IgD-negative memory B cell (primary cell): ENCODE measurements around the gene APOL4. TPM values are rescaled to one million over a fixed set of nuclear protein-coding genes. Genes with fewer than 3 reads are reported as not detected.
"Not testable (repeated sequence)": the region's sequence is repeated elsewhere in the genome, so short reads cannot be mapped to it uniquely, and the experiment has no call there.

Experiments
- H3K27ac Mint-ChIP-seq, 3 donors: one replicate each; pipeline ENCODE4 v1.8.0; 2020 to 2022; ENCODE audit warnings: mild to moderate bottlenecking in 3 of 3, mixed read lengths in 3 of 3, moderate library complexity in 1 of 3
- H3K27me3 Mint-ChIP-seq: one replicate; pipeline ENCODE4 v1.8.0; 2021; ENCODE audit warnings: mixed read lengths
- H3K36me3 Mint-ChIP-seq: one replicate; pipeline ENCODE4 v1.8.0; 2020; ENCODE audit warnings: mild to moderate bottlenecking, mixed read lengths
- H3K4me1 Mint-ChIP-seq, 3 donors: one replicate each; pipeline ENCODE4 v1.8.0; 2020 to 2022; ENCODE audit warnings: mixed read lengths in 3 of 3, mild to moderate bottlenecking in 1 of 3
- H3K4me3 Mint-ChIP-seq, 4 donors: one replicate each; pipeline ENCODE4 v1.8.0; 2020 to 2022; ENCODE audit warnings: mild to moderate bottlenecking in 4 of 4, mixed read lengths in 4 of 4, moderate library complexity in 3 of 4
- H3K9me3 Mint-ChIP-seq, 3 donors: one replicate each; pipeline ENCODE4 v1.8.0; 2020 to 2021; ENCODE audit warnings: mixed read lengths in 3 of 3, mild to moderate bottlenecking in 1 of 3
- polyA plus RNA-seq: library from polyadenylated mRNA; unstranded; fragments of 300-500 nt; fragmentation: Illumina TruSeq; gene quantifications from one replicate; pipeline ENCODE4 v1.2.3, GENCODE V29; 2021

APOL4 gene
- polyA plus RNA-seq = not detected

GRCh38 chr22:36201630-36202319 lies at the start of gene APOL4:
APOL4 (minus strand) TSS chr22:36201809; CDS start chr22:36201734, 75 bp downstream.
- H3K4me3 Mint-ChIP-seq = no peak within 1 kb of the TSS
- H3K27ac Mint-ChIP-seq = no peak within 1 kb of the TSS
- peaks cover 19% of the 10 kb centered on the region for H3K27me3 Mint-ChIP-seq
- no peaks in the 10 kb centered on the region for H3K36me3 Mint-ChIP-seq
- peaks cover 2 to 26% (median 12%) of the 10 kb centered on the region in 3 donors for H3K4me1 Mint-ChIP-seq
- H3K9me3 Mint-ChIP-seq = no peaks in the 10 kb centered on the region

GRCh38 chr22:36250292-36250960 lies 48.8 kb upstream of the APOL4 start:
- H3K27me3 Mint-ChIP-seq, H3K36me3 Mint-ChIP-seq: not testable (repeated sequence)
- H3K27ac Mint-ChIP-seq = peak overlapping the region; percentile 0 to 86 (median 59)
- H3K4me3 Mint-ChIP-seq = peak overlapping the region in 2 of 4 donors; percentile 9 to 80
- H3K4me1 Mint-ChIP-seq = peaks cover 13 to 28% (median 18%) of the 10 kb centered on the region in 3 donors
- peaks cover 0 to 16% (median 0%) of the 10 kb centered on the region in 3 donors for H3K9me3 Mint-ChIP-seq

GRCh38 chr22:36249160-36249559 lies 47.6 kb upstream of the APOL4 start:
- Mint-ChIP-seq H3K27ac (no peak overlapping the region), H3K27me3 (peaks cover 2% of the 10 kb centered on the region), H3K9me3 (peaks cover 0 to 16% (median 0%) of the 10 kb centered on the region in 3 donors), H3K4me3 (no peak overlapping the region), H3K36me3 (peaks cover 1% of the 10 kb centered on the region), H3K4me1 (peaks cover 13 to 26% (median 18%) of the 10 kb centered on the region in 3 donors)

GRCh38 chr22:36247955-36248354 lies 46.3 kb upstream of the APOL4 start:
- H3K4me1 Mint-ChIP-seq = peaks cover 3 to 14% (median 11%) of the 10 kb centered on the region in 3 donors
- peaks cover 0 to 16% (median 0%) of the 10 kb centered on the region in 3 donors for H3K9me3 Mint-ChIP-seq
- H3K27ac Mint-ChIP-seq = no peak overlapping the region
- H3K27me3 Mint-ChIP-seq = peaks cover 2% of the 10 kb centered on the region
- H3K36me3 Mint-ChIP-seq = peaks cover 1% of the 10 kb centered on the region
- H3K4me3 Mint-ChIP-seq = peak overlapping the region in 1 of 4 donors; percentile 11

GRCh38 chr22:36246718-36247117 lies 45.1 kb upstream of the APOL4 start:
- peaks cover 0 to 8% (median 6%) of the 10 kb centered on the region in 3 donors for H3K4me1 Mint-ChIP-seq
- peaks cover 0 to 16% (median 2%) of the 10 kb centered on the region in 3 donors for H3K9me3 Mint-ChIP-seq
- peaks cover 2% of the 10 kb centered on the region for H3K27me3 Mint-ChIP-seq
- H3K27ac Mint-ChIP-seq = no peak overlapping the region
- no peak overlapping the region for H3K4me3 Mint-ChIP-seq
- H3K36me3 Mint-ChIP-seq = no peaks in the 10 kb centered on the region

GRCh38 chr22:36245805-36246356 lies 44.3 kb upstream of the APOL4 start:
- Mint-ChIP-seq H3K4me1 (peaks cover 0 to 8% (median 3%) of the 10 kb centered on the region in 3 donors), H3K9me3 (peaks cover 0 to 16% (median 2%) of the 10 kb centered on the region in 3 donors), H3K36me3 (no peaks in the 10 kb centered on the region), H3K27ac (no peak overlapping the region), H3K4me3 (no peak overlapping the region), H3K27me3 (peaks cover 2% of the 10 kb centered on the region)

- Mint-ChIP-seq H3K9me3 (peaks cover 0 to 16% (median 2%) of the 10 kb centered on the region in 3 donors), H3K4me1 (peaks cover 0 to 4% (median 2%) of the 10 kb centered on the region in 3 donors), H3K27me3 (peaks cover 2% of the 10 kb centered on the region), H3K36me3 (no peaks in the 10 kb centered on the region), H3K4me3 (peak overlapping the region in 1 of 4 donors; percentile 19), H3K27ac (peak overlapping the region in 2 of 3 donors; percentile 47 to 53)
These were observed 43.1 kb upstream of the APOL4 start for GRCh38 chr22:36244522-36245391.

GRCh38 chr22:36243986-36244385 lies 42.4 kb upstream of the APOL4 start:
- H3K4me1 Mint-ChIP-seq = peaks cover 7 to 11% (median 10%) of the 10 kb centered on the region in 3 donors
- H3K9me3 Mint-ChIP-seq = peaks cover 0 to 13% (median 2%) of the 10 kb centered on the region in 3 donors
- H3K4me3 Mint-ChIP-seq = no peak overlapping the region
- no peaks in the 10 kb centered on the region for H3K36me3 Mint-ChIP-seq
- H3K27ac Mint-ChIP-seq = no peak overlapping the region
- peaks cover 2% of the 10 kb centered on the region for H3K27me3 Mint-ChIP-seq

GRCh38 chr22:36239401-36240171 lies 38.0 kb upstream of the APOL4 start, which contains the start of gene APOL2:
APOL2 (minus strand) TSS chr22:36239527; CDS start chr22:36233162, 6,365 bp downstream.
- peaks cover 0 to 2% (median 0%) of the 10 kb centered on the region in 3 donors for H3K9me3 Mint-ChIP-seq
- peaks cover 25 to 35% (median 35%) of the 10 kb centered on the region in 3 donors for H3K4me1 Mint-ChIP-seq
- peak within 1 kb of the TSS; percentile 78 to 99 (median 97) for H3K27ac Mint-ChIP-seq
- H3K4me3 Mint-ChIP-seq = peak within 1 kb of the TSS; percentile 92 to 99 (median 98)
- H3K27me3 Mint-ChIP-seq = no peaks in the 10 kb centered on the region
- H3K36me3 Mint-ChIP-seq = peaks cover 12% of the 10 kb centered on the region

GRCh38 chr22:36239150-36239400 lies 37.5 kb upstream of the APOL4 start:
- Mint-ChIP-seq H3K27ac (peak overlapping the region; percentile 78 to 99 (median 97)), H3K9me3 (peaks cover 0 to 2% (median 0%) of the 10 kb centered on the region in 3 donors), H3K4me3 (peak overlapping the region; percentile 92 to 99 (median 98)), H3K4me1 (peaks cover 30 to 37% (median 35%) of the 10 kb centered on the region in 3 donors), H3K36me3 (peaks cover 12% of the 10 kb centered on the region), H3K27me3 (no peaks in the 10 kb centered on the region)

- peaks cover 12% of the 10 kb centered on the region for H3K36me3 Mint-ChIP-seq
- H3K27ac Mint-ChIP-seq = peak overlapping the region; percentile 78 to 99 (median 97)
- H3K4me3 Mint-ChIP-seq = peak overlapping the region; percentile 92 to 99 (median 98)
- H3K4me1 Mint-ChIP-seq = peaks cover 36 to 41% (median 38%) of the 10 kb centered on the region in 3 donors
- H3K9me3 Mint-ChIP-seq = peaks cover 0 to 2% (median 0%) of the 10 kb centered on the region in 3 donors
- H3K27me3 Mint-ChIP-seq = no peaks in the 10 kb centered on the region
These were observed 37.0 kb upstream of the APOL4 start for GRCh38 chr22:36238373-36239149.

GRCh38 chr22:36237462-36238372 lies 36.1 kb upstream of the APOL4 start:
- Mint-ChIP-seq H3K4me1 (peaks cover 44 to 49% (median 45%) of the 10 kb centered on the region in 3 donors), H3K36me3 (peaks cover 12% of the 10 kb centered on the region)

More at GRCh38 chr22:36237462-36238372, 36.1 kb upstream of the APOL4 start:
- peak overlapping the region; percentile 92 to 99 (median 98) for H3K4me3 Mint-ChIP-seq
- H3K27me3 Mint-ChIP-seq = no peaks in the 10 kb centered on the region
- H3K27ac Mint-ChIP-seq = peak overlapping the region; percentile 78 to 99 (median 97)
- peaks cover 0 to 2% (median 0%) of the 10 kb centered on the region in 3 donors for H3K9me3 Mint-ChIP-seq
